HUES64 (cell line): ENCODE measurements around the gene CD99.
"Not testable (repeated sequence)": the region's sequence is repeated elsewhere in the genome, so short reads cannot be mapped to it uniquely, and the experiment has no call there.

Experiments used
- H3K27ac ChIP-seq: 2 replicates; pipeline ENCODE4 v1.7.0; 2013; ENCODE audit warnings: low read depth, low read length, inconsistent platforms
- H3K27me3 ChIP-seq: 2 replicates; pipeline ENCODE4 v1.6.1; 2013; ENCODE audit warnings: mild to moderate bottlenecking, low read length; ENCODE audit not compliant: insufficient read depth
- H3K36me3 ChIP-seq: 2 replicates; pipeline ENCODE4 v1.6.1; 2013; ENCODE audit warnings: mild to moderate bottlenecking, low read length; ENCODE audit not compliant: insufficient read depth
- H3K4me1 ChIP-seq: 2 replicates; pipeline ENCODE4 v1.6.1; 2013; ENCODE audit warnings: mild to moderate bottlenecking, low read length, moderate library complexity; ENCODE audit not compliant: insufficient read depth
- H3K4me3 ChIP-seq: 2 replicates; pipeline ENCODE4 v1.5.1; 2013; ENCODE audit warnings: mild to moderate bottlenecking, low read length, moderate library complexity
- H3K9ac ChIP-seq: 2 replicates; pipeline ENCODE4 v1.6.1; 2013; ENCODE audit warnings: mild to moderate bottlenecking, low read depth, low read length
- H3K9me3 ChIP-seq: 2 replicates; pipeline ENCODE4 v1.6.1; 2013; ENCODE audit warnings: low read depth, low read length; ENCODE audit not compliant: insufficient read depth
- WGBS: fragments of 150-250, 120-280 bp; methylation state at CpG from one replicate; pipeline ENCODE4 v1.1.7; 2013; ENCODE audit warnings: missing lambda C conversion rate; 5-methylcytosine and 5-hydroxymethylcytosine counted together

Gene CD99

GRCh38 chrX:2733286-2733685, 42.2 kb downstream of the CD99 start:
- no peak overlapping the region for H3K27ac ChIP-seq
- WGBS: 94% methylated on average over 9 of the region's 9 CpGs

GRCh38 chrX:2735270-2735669, 44.2 kb downstream of the CD99 start:
- no peaks in the 10 kb centered on the region for H3K27me3 ChIP-seq
- no peak overlapping the region for H3K9ac ChIP-seq
- peaks cover 4% of the 10 kb centered on the region; the same call in 1 of the 2 replicates for H3K9me3 ChIP-seq
- H3K36me3 ChIP-seq: peaks cover 17% of the 10 kb centered on the region
- no peak overlapping the region for H3K27ac ChIP-seq
- WGBS: 94% methylated on average over 3 of the region's 4 CpGs
- H3K4me3 ChIP-seq: no peak overlapping the region
- no peaks in the 10 kb centered on the region for H3K4me1 ChIP-seq

More at GRCh38 chrX:2733286-2733685, 42.2 kb downstream of the CD99 start:
- no peak overlapping the region for H3K4me3 ChIP-seq
- H3K36me3 ChIP-seq: peaks cover 20% of the 10 kb centered on the region
- H3K9ac ChIP-seq: no peak overlapping the region
- H3K4me1 ChIP-seq: no peaks in the 10 kb centered on the region
- H3K9me3 ChIP-seq: peaks cover 4% of the 10 kb centered on the region; the same call in 1 of the 2 replicates
- no peaks in the 10 kb centered on the region for H3K27me3 ChIP-seq

DNA sequence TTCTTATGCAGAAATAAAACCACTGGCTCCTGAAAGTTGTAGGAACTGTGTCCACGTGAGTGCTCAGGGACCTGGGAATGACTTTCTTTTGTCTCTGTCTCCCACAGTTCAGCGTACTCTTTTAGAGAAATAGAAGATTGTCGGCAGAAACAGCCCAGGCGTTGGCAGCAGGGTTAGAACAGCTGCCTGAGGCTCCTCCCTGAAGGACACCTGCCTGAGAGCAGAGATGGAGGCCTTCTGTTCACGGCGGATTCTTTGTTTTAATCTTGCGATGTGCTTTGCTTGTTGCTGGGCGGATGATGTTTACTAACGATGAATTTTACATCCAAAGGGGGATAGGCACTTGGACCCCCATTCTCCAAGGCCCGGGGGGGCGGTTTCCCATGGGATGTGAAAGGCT, 49.6 kb downstream of the CD99 start:
- Histone ChIP-seq H3K4me3 (no peak overlapping the region), H3K9ac (no peak overlapping the region), H3K4me1 (no peaks in the 10 kb centered on the region), H3K27ac (no peak overlapping the region), H3K27me3 (no peaks in the 10 kb centered on the region), H3K36me3 (peaks cover 4% of the 10 kb centered on the region; the same call in 1 of the 2 replicates), H3K9me3 (no peaks in the 10 kb centered on the region)
- WGBS: 93% methylated on average over 11 of the region's 11 CpGs

- Histone ChIP-seq H3K9ac (no peak overlapping the region), H3K4me3 (no peak overlapping the region), H3K27ac (no peak overlapping the region), H3K9me3 (no peaks in the 10 kb centered on the region), H3K4me1 (no peaks in the 10 kb centered on the region), H3K36me3 (peaks cover 4% of the 10 kb centered on the region; the same call in 1 of the 2 replicates), H3K27me3 (no peaks in the 10 kb centered on the region)
- WGBS: 95% methylated on average over 3 of the region's 3 CpGs
Observed at GRCh38 chrX:2741386-2741785, 50.3 kb downstream of the CD99 start.

DNA sequence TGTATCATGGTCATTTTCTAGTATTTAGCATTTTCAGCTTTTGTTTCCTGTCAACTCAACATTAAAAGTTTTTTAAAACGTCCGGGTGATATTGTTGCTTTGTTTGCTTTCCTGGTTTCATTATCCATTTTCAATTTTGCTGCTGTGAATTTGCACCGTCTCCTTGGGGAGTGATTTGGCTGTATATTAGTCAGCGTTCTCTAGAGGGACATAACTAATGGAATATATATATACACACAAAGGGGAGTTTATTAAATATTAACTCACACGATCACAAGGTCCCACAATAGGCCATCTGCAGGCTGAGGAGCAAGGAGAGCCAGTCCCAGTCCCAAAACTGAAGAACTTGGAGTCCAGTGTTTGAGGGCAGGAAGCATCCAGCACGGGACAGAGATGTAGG, 55.2 kb downstream of the CD99 start:
- H3K36me3 ChIP-seq, H3K27ac ChIP-seq, H3K4me1 ChIP-seq, H3K4me3 ChIP-seq, H3K9ac ChIP-seq, H3K27me3 ChIP-seq, H3K9me3 ChIP-seq: not testable (repeated sequence)
- WGBS: 94% methylated on average over 4 of the region's 6 CpGs

DNA sequence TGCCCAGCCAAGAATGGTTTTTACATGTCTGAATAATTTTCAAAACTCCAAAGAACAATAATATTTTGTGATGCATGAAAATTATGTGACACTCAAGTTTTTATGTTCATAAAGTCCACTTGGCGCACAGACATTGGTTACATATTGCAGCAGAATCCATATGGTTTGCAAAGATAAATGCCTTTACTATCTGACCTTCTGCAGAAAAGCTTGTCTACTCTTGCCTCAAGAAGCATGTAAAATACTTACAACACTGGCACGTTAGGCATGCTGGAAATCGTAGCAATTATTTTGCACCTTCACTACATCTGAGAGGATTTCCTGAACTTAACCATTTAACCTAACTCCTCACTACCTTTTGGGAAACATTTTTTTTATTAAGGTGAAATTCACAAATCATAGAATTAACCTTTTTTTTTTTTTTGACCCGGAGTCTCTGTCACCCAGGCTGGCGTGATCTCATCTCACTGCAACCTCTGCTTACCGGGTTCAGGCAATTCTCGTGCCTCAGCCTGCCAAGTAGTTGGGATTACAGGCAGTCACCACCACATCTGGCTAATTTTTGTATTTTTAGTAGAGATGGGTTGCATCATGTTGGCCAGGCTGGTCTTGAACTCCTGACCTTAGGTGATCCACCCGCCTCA, 57.2 kb downstream of the CD99 start:
- no peak overlapping the region for H3K27ac ChIP-seq
- H3K9ac ChIP-seq: no peak overlapping the region
- H3K9me3 ChIP-seq: no peaks in the 10 kb centered on the region
- H3K27me3 ChIP-seq: no peaks in the 10 kb centered on the region
- no peaks in the 10 kb centered on the region for H3K36me3 ChIP-seq
- H3K4me3 ChIP-seq: no peak overlapping the region
- no peaks in the 10 kb centered on the region for H3K4me1 ChIP-seq
- 96% methylated on average over 8 of the region's 8 CpGs for WGBS

GRCh38 chrX:2748815-2749188, 57.7 kb downstream of the CD99 start:
- 50% methylated on average over 1 of the region's 1 CpG for WGBS
- Histone ChIP-seq H3K27me3 (no peaks in the 10 kb centered on the region), H3K27ac (no peak overlapping the region), H3K4me1 (no peaks in the 10 kb centered on the region), H3K9ac (no peak overlapping the region), H3K36me3 (no peaks in the 10 kb centered on the region), H3K9me3 (no peaks in the 10 kb centered on the region), H3K4me3 (no peak overlapping the region)

DNA sequence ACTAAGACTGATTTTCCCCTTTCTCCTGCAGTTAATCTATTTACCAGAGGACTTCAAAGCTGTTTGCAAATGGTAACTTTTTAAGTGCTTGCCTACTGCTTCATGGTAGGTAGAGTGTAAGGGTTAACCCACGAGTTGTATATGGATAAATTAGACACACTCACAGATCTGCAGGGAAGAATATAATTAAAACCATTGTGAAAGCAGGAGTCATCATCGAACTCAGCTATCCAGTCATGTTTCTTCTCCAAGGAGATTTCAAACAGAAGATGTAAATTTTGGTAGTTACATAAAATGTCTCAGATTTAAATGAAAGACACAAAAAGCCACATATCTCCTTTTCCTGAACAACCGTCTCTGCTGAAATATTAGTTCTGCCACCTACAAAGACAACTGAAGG, 60.2 kb downstream of the CD99 start:
- 89% methylated on average over 2 of the region's 3 CpGs for WGBS
- no peaks in the 10 kb centered on the region for H3K4me1 ChIP-seq

DNA sequence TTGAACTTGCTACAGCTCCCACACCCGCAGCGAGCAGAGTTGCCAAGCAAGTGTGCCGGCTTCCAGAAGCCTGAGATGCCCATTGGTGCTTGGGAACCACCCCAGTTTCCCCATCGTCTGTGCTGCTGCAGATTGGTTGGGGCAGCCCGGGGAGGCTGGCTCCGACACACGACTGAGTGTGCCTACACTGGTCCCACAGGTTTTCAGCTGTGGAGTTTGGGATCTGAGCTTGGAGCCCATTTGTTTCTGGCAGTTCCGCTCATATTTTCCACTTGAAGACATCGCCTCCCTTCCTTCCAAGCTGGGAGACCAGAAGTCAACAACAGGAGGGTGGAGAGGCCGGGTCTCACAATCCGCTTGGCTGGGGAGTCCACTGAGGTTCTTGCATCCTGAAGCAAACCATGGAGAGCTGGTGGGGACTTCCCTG, 60.8 kb downstream of the CD99 start, which contains the start of gene XG:
XG (plus strand) TSS at position 167 of the 427 bp plus-strand sequence; CDS start at position 402, 235 bp downstream.
- H3K27me3 ChIP-seq, H3K4me1 ChIP-seq, H3K4me3 ChIP-seq, H3K9ac ChIP-seq, H3K36me3 ChIP-seq, H3K27ac ChIP-seq, H3K9me3 ChIP-seq: not testable (repeated sequence)
- 94% methylated on average over 11 of the region's 11 CpGs for WGBS

More for the DNA sequence above, 60.2 kb downstream of the CD99 start:
- Histone ChIP-seq H3K36me3 (no peaks in the 10 kb centered on the region), H3K9ac (no peak overlapping the region; the same call in 1 of the 2 replicates), H3K4me3 (no peak overlapping the region), H3K27ac (no peak overlapping the region), H3K9me3 (no peaks in the 10 kb centered on the region), H3K27me3 (no peaks in the 10 kb centered on the region)

DNA sequence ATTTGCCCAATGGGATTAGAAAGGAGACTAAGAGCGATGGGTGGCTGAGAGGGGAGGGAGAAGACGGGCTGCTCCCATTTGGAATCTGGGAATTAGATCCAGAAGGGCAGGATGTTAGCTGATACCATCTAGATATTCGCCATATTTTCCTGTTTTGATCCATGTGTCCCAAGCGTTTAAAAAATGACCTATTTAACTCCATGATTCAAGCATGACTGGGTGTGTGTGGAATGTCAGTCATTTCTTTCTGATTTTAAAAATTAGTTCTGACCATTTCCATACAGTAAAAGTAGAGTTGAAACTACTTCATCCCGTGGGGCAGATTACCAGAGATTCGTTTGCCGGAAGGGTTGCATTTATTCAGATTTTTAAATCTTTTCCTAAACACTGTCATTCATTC, 61.3 kb downstream of the CD99 start:
- not testable (repeated sequence) for H3K4me3 ChIP-seq, H3K36me3 ChIP-seq, H3K9me3 ChIP-seq, H3K4me1 ChIP-seq, H3K27ac ChIP-seq, H3K9ac ChIP-seq, H3K27me3 ChIP-seq
- over 99% methylated on average over 6 of the region's 7 CpGs for WGBS

DNA sequence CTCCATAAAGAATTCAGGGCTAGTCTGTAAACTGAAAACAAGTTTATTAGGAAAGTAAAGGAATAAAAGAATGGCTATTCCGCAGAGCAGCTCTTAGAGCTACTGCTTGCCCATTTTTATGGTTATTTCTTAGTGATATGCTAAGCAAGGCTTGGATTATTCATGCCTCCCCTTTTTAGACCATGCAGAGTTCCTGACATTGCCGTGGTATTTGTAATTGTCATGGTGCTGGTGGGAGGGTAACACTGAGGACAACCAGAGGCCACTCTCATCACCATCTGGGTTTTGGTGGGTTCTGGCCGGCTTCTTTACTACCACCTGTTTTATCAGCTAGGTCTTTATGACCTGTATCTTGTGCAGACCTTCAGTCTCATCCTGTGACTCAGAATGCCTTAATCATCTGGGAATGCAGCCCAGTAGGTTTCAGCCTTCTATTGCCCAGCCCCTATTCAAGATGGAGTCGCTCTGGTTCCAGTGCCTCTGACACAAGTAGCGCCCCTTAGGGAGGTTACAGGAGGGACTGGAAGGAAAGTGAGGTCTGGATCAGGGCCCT, 64.1 kb downstream of the CD99 start:
- H3K9me3 ChIP-seq, H3K9ac ChIP-seq: not testable (repeated sequence)
- WGBS: 65% methylated on average over 5 of the region's 5 CpGs

More for the DNA sequence above, 64.1 kb downstream of the CD99 start:
- H3K4me3 ChIP-seq, H3K36me3 ChIP-seq, H3K27me3 ChIP-seq, H3K4me1 ChIP-seq, H3K27ac ChIP-seq: not testable (repeated sequence)
